Subcutaneous adipose tissue (tissue), 4 donors: ENCODE measurements around the gene DCP2. TPM values are rescaled to one million over a fixed set of nuclear protein-coding genes. Genes with fewer than 3 reads are reported as not detected.

Source experiments
- total RNA-seq, 4 donors: library from RNA; depleted of rRNA; stranded (reverse); fragments of >200 nt; gene quantifications; one replicate each; pipeline ENCODE4 v1.1.0, GENCODE V29; 2016
- TF ChIP-seq, protein P1 (sequence below): fragments of 450-650 bp; IDR thresholded peaks from one replicate; pipeline ENCODE4 v1.5.1; 2016; ENCODE audit warnings: low read depth, mild to moderate bottlenecking, control low read depth, antibody characterized with exemption, moderate library complexity

DCP2 gene
- total RNA-seq, 4 donors from 2014 or later: 36.2 to 55.9 (median 36.7) TPM

DNA sequence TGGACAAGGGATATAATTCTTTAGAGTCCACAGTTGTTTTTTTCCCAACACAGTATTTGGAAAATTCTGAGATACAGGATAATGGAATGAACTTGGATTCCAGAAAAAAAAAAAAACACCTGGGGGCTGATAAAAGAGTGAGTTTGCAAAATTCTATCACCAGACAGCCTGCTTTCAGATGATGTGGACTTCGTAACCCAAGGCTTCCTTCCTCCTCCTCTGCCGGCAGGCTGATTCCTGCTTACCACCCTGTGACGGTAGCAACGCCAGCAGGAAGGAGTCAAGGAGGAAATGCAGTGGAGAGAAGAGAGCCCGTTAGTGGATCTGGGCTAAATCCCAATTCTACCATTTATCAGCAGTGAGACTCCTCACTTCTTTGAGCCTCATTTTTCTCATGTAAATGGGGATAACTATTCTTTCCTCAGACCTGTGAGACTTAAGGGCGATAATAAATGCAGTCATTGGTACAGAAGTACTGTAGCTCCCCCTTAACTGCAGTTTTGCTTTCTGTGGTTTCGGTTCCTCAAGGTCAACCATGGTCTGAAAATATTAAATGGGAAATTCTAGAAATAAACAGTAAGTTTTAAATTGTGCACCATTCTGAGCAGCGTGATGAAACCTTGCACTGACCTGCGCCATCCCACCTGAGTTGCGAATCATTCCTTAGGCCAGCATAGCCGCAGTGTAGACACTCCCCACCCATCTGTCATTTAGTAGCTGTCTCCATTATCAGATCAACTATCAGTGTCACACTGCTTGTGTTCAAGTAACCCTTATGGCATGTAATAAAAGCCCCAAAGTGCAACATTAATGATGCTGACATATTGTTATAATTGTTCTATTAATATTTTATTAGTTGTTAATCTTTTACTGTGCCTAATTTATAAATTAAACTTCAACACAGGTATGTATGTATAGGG, 71.4 kb downstream of the DCP2 start:
- TF ChIP-seq, protein P1, sequence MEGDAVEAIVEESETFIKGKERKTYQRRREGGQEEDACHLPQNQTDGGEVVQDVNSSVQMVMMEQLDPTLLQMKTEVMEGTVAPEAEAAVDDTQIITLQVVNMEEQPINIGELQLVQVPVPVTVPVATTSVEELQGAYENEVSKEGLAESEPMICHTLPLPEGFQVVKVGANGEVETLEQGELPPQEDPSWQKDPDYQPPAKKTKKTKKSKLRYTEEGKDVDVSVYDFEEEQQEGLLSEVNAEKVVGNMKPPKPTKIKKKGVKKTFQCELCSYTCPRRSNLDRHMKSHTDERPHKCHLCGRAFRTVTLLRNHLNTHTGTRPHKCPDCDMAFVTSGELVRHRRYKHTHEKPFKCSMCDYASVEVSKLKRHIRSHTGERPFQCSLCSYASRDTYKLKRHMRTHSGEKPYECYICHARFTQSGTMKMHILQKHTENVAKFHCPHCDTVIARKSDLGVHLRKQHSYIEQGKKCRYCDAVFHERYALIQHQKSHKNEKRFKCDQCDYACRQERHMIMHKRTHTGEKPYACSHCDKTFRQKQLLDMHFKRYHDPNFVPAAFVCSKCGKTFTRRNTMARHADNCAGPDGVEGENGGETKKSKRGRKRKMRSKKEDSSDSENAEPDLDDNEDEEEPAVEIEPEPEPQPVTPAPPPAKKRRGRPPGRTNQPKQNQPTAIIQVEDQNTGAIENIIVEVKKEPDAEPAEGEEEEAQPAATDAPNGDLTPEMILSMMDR: no peak

- TF ChIP-seq, protein P1: no peak
Measured at GRCh38 chr5:113048931-113049330, 72.3 kb downstream of the DCP2 start.

GRCh38 chr5:113050721-113051382, 74.3 kb downstream of the DCP2 start:
- TF ChIP-seq, protein P1: no peak

DNA sequence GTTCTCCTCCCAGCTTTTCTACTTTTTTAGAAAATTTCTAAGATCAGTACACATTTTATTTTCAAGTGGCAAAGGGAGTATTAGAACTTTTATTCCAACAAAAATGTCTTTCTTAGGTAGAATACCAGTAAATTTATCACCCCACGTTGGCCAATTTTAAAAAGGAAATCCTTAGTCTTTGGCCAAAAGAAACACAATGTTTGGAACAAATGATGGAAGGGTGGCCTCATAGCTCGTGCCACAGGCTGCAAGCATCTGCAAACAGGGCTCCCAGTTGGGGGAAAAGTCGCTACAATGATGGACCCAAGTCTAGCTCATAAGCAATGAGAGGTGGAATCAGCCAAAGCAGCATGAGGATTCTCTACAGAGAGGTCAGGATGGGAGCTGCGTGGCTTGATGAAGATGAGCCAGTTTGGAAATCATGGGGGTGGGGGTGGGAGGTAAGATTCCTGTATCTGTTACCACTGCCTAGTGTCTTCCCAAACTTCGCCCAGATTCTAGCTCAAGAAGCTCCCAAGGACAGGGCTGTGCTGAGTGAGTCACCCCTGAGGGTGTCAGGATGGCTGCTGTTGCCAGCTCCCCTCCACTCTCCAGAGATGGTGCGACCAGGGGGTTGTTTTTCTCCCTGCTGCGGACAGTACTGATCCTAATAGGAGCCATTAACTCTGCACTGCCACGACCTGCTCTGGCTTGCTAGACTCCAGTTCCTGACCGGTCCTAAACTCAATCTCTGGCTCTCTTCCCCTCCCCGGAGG, 75.6 kb downstream of the DCP2 start:
- TF ChIP-seq, protein P1: no peak

- TF ChIP-seq, protein P1: no peak
Measured at GRCh38 chr5:113053511-113053995, 77.0 kb downstream of the DCP2 start.

GRCh38 chr5:113054899-113055298, 78.3 kb downstream of the DCP2 start:
- TF ChIP-seq, protein P1: no peak

DNA sequence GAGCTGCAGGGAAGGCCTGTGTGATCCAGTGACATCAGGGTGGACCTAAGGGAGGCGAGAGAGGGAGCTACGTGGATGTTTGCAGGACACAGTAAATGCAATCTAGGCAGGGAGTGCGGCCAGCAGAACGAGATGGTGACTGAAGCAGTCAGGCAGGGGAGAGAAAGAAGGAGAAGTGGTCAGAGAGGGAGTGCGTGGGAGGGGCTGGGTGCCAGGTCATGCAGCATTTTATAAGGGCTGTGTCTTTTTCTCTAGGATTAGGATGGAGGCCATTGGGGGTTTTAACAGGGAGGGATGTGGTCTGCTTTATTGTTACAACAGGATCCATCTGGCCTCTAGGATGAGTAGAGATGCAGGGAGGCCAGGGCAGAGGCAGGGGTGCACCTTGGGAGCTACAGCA, 80.4 kb downstream of the DCP2 start:
- TF ChIP-seq, protein P1: no peak
